H1 (cell line): ENCODE data around the gene LTN1. TPM values are rescaled to one million over a fixed set of nuclear protein-coding genes. Genes with fewer than 3 reads are reported as not detected.

Experiments
- CTCF ChIA-PET: fragments of 300-600 bp; sonication (Branson Sonifier 250); formaldehyde crosslinking; loops from one replicate; lab custom pipeline; 2021; ENCODE audit not compliant: partially characterized antibody; lab: Charles Lee
- POLR2A ChIA-PET: fragments of 300-600 bp; sonication (Branson Sonifier 250); formaldehyde crosslinking; loops from one replicate; lab custom pipeline; 2021; ENCODE audit warnings: inconsistent platforms; ENCODE audit not compliant: partially characterized antibody; lab: Charles Lee
- DNase-seq, 2 experiments: peaks; one replicate each; pipeline versions ENCODE4 v3.0.0 to v3.0.0-alpha.2; 2010 to 2022; ENCODE audit warnings: low spot score in 2 of 2, low read depth in 1 of 2, mixed read lengths in 1 of 2
- FAIRE-seq: peaks from 2 replicates; lab custom pipeline; 2011; peaks lifted over from hg19 to GRCh38; lab: Jason Lieb, UNC
- H2AFZ ChIP-seq: 2 replicates; pipeline ENCODE4 v1.8.1; 2012; ENCODE audit warnings: low read length, inconsistent platforms
- H2AK5ac ChIP-seq: 2 replicates; pipeline ENCODE4 v1.6.1; 2013; ENCODE audit warnings: low read depth, low read length
- H2BK120ac ChIP-seq: replicated peaks from 2 replicates; pipeline ENCODE3; 2013; ENCODE audit warnings: low read depth, low read length, inconsistent platforms
- H2BK12ac ChIP-seq: 2 replicates; pipeline ENCODE4 v1.6.1; 2013; ENCODE audit warnings: low read depth, low read length
- H2BK15ac ChIP-seq: 2 replicates; pipeline ENCODE4 v1.6.1; 2013; ENCODE audit warnings: low read length
- H2BK20ac ChIP-seq: 2 replicates; pipeline ENCODE4 v1.6.1; 2013; ENCODE audit warnings: low read length
- H2BK5ac ChIP-seq: 2 replicates; pipeline ENCODE4 v1.6.1; 2013; ENCODE audit warnings: low read depth, low read length
- H3K14ac ChIP-seq: 2 replicates; pipeline ENCODE4 v1.6.1; 2013; ENCODE audit warnings: inconsistent platforms; ENCODE audit not compliant: insufficient read length
- H3K18ac ChIP-seq: 2 replicates; pipeline ENCODE4 v1.6.1; 2013; ENCODE audit warnings: low read length; ENCODE audit errors: extremely low read depth
- H3K23ac ChIP-seq: 2 replicates; pipeline ENCODE4 v1.6.1; 2013; ENCODE audit warnings: inconsistent platforms; ENCODE audit not compliant: insufficient read length
- H3K23me2 ChIP-seq: 2 replicates; pipeline ENCODE4 v1.6.1; 2013; ENCODE audit warnings: low read depth, low read length
- H3K27ac ChIP-seq: 2 replicates; pipeline ENCODE4 v1.6.1; 2011; ENCODE audit warnings: low read depth, low read length, inconsistent platforms
- H3K27me3 ChIP-seq, 4 experiments: replicated peaks in 1 of 4; 1 replicate in 1 of 4; 2 replicates in 3 of 4; pipeline versions ENCODE4 v1.6.1 to v1.8.1; 2011 to 2013; ENCODE audit warnings: low read length in 3 of 4, mild to moderate bottlenecking in 3 of 4, inconsistent platforms in 2 of 4, mixed read lengths in 2 of 4, moderate library complexity in 1 of 4; ENCODE audit not compliant: control insufficient read depth in 3 of 4, insufficient read depth in 3 of 4; ENCODE audit errors: extremely low read depth in 1 of 4
- H3K36me3 ChIP-seq, 4 experiments: 2 replicates each; pipeline versions ENCODE4 v1.6.1 to v1.8.1; 2011 to 2013; ENCODE audit warnings: mild to moderate bottlenecking in 4 of 4, low read length in 3 of 4, moderate library complexity in 2 of 4, control low read depth in 1 of 4, inconsistent platforms in 1 of 4; ENCODE audit not compliant: insufficient read depth in 4 of 4, control insufficient read depth in 2 of 4
- H3K4ac ChIP-seq: replicated peaks from 2 replicates; pipeline ENCODE3; 2013; ENCODE audit warnings: low read length, low read depth, mixed read lengths, inconsistent platforms; ENCODE audit not compliant: insufficient read length
- H3K4me1 ChIP-seq, 4 experiments: replicated peaks in 1 of 4; 1 replicate in 1 of 4; 2 replicates in 3 of 4; pipeline versions ENCODE4 v1.6.1 to v1.8.1; 2011 to 2013; ENCODE audit warnings: low read length in 3 of 4, inconsistent platforms in 2 of 4, mixed read lengths in 1 of 4; ENCODE audit not compliant: insufficient read depth in 4 of 4, control insufficient read depth in 3 of 4
- H3K4me2 ChIP-seq, 2 experiments: 2 replicates each; pipeline versions ENCODE4 v1.6.1 to v1.8.1; 2011 to 2013; ENCODE audit warnings: low read depth in 2 of 2, low read length in 2 of 2, control low read depth in 1 of 2, inconsistent platforms in 1 of 2, mild to moderate bottlenecking in 1 of 2; ENCODE audit not compliant: insufficient read depth in 1 of 2
- H3K4me3 ChIP-seq, 4 experiments: fragments of 200-600, 300-600 bp in 1 of 4; sonication (generic), shearing (Covaris generic), sonication (Bioruptor Twin) in 1 of 4; 2 replicates each; pipeline versions ENCODE4 v1.5.1 to v1.8.1; 2011 to 2016; ENCODE audit warnings: low read length in 4 of 4, low read depth in 3 of 4, control low read depth in 2 of 4, inconsistent platforms in 2 of 4, mild to moderate bottlenecking in 2 of 4, mixed read lengths in 1 of 4, moderate library complexity in 1 of 4; ENCODE audit not compliant: insufficient read depth in 2 of 4; ENCODE audit errors: extremely low read depth in 1 of 4
- H3K56ac ChIP-seq: replicated peaks from 2 replicates; pipeline ENCODE3; 2013; ENCODE audit warnings: low read depth, mild to moderate bottlenecking, mixed read lengths, low read length, inconsistent platforms; ENCODE audit not compliant: insufficient read length
- H3K79me1 ChIP-seq: 2 replicates; pipeline ENCODE4 v1.6.1; 2013; ENCODE audit warnings: low read depth, low read length, control low read depth
- H3K79me2 ChIP-seq, 2 experiments: 2 replicates each; pipeline versions ENCODE4 v1.6.1 to v1.8.1; 2012 to 2013; ENCODE audit warnings: low read length in 2 of 2, mild to moderate bottlenecking in 2 of 2, inconsistent platforms in 1 of 2; ENCODE audit not compliant: insufficient read depth in 2 of 2, control insufficient read depth in 1 of 2
- H3K9ac ChIP-seq, 4 experiments: replicated peaks in 1 of 4; 1 replicate in 1 of 4; 2 replicates in 3 of 4; pipeline versions ENCODE4 v1.6.1 to v1.8.1; 2011 to 2013; ENCODE audit warnings: low read depth in 3 of 4, low read length in 3 of 4, control low read depth in 2 of 4, mild to moderate bottlenecking in 2 of 4, moderate library complexity in 2 of 4, inconsistent platforms in 1 of 4; ENCODE audit errors: extremely low read depth in 1 of 4
- H3K9me3 ChIP-seq, 2 experiments: 2 replicates each; pipeline versions ENCODE4 v1.6.1 to v1.8.1; 2012 to 2013; ENCODE audit warnings: mild to moderate bottlenecking in 2 of 2, moderate library complexity in 2 of 2, control low read depth in 1 of 2, inconsistent platforms in 1 of 2, low read depth in 1 of 2, low read length in 1 of 2, mixed read lengths in 1 of 2; ENCODE audit not compliant: insufficient read depth in 2 of 2
- H4K20me1 ChIP-seq, 2 experiments: replicated peaks in 1 of 2; 2 replicates each; pipeline versions ENCODE3 to v1.8.1; 2011 to 2013; ENCODE audit warnings: inconsistent platforms in 2 of 2, low read length in 2 of 2, mild to moderate bottlenecking in 1 of 2; ENCODE audit not compliant: insufficient read depth in 2 of 2, control insufficient read depth in 1 of 2
- H4K5ac ChIP-seq: 2 replicates; pipeline ENCODE4 v1.6.1; 2013; ENCODE audit warnings: low read length, low read depth, mixed read lengths, inconsistent platforms; ENCODE audit not compliant: insufficient read length
- H4K8ac ChIP-seq: 2 replicates; pipeline ENCODE4 v1.8.0; 2013; ENCODE audit warnings: mild to moderate bottlenecking, moderate library complexity, low read length, inconsistent platforms; ENCODE audit not compliant: insufficient read depth; ENCODE audit errors: extremely low read depth
- H4K91ac ChIP-seq: replicated peaks from 2 replicates; pipeline ENCODE3; 2013; ENCODE audit warnings: low read length, mixed read lengths, inconsistent platforms; ENCODE audit not compliant: insufficient read length
- BCL11A ChIP-seq, 2 experiments: IDR thresholded peaks; one replicate each; pipeline ENCODE4 v1.6.1; 2011; ENCODE audit warnings: low read depth in 2 of 2, low read length in 2 of 2, mild to moderate bottlenecking in 2 of 2
- CEBPB ChIP-seq: IDR thresholded peaks from 2 replicates; pipeline ENCODE4 v1.6.1; 2012; ENCODE audit warnings: low read depth, low read length
- CTBP2 ChIP-seq: IDR thresholded peaks from 2 replicates; pipeline ENCODE4 v1.7.0; 2011; ENCODE audit warnings: borderline replicate concordance, mild to moderate bottlenecking, moderate library complexity, mixed read lengths, low read length; ENCODE audit not compliant: insufficient read depth, insufficient read length
- SIRT6 ChIP-seq: IDR thresholded peaks from one replicate; pipeline ENCODE4 v1.7.1; 2012; ENCODE audit warnings: low read length, inconsistent platforms
- SP1 ChIP-seq: IDR thresholded peaks from 2 replicates; pipeline ENCODE4 v1.6.1; 2011; ENCODE audit warnings: low read depth, low read length
- TCF12 ChIP-seq: IDR thresholded peaks from 2 replicates; pipeline ENCODE4 v1.6.1; 2011; ENCODE audit warnings: low read depth, mild to moderate bottlenecking, low read length
- WGBS, 2 experiments: shearing (Covaris generic) in 1 of 2; methylation state at CpG; one replicate each; pipeline versions ENCODE4 v1.1.6 to v1.1.7; 2013 to 2015; ENCODE audit warnings: low lambda C conversion rate in 2 of 2, mixed read lengths in 2 of 2, inconsistent platforms in 1 of 2, low coverage in 1 of 2, missing lambda C conversion rate in 1 of 2; ENCODE audit not compliant: insufficient replicate concordance in 2 of 2, insufficient coverage in 1 of 2, insufficient read length in 1 of 2; ENCODE audit errors: extremely low coverage in 1 of 2, missing lambda C conversion rate in 1 of 2; 5-methylcytosine and 5-hydroxymethylcytosine counted together
- polyA plus RNA-seq, 7 experiments: library from polyadenylated mRNA; depleted of rRNA in 3 of 7; stranded (reverse) in 5 of 7; unstranded in 2 of 7; fragments of >200 nt in 5 of 7; fragments of 200-250 nt in 2 of 7; gene quantifications; 1 replicate in 5 of 7; 2 replicates in 1 of 7; 4 replicates in 1 of 7; pipeline versions ENCODE4 v1.2.1 to v1.2.3, GENCODE V29; 2011 to 2013; ENCODE audit warnings: missing spikeins in 2 of 7, mixed read lengths in 2 of 7
- total RNA-seq: library from RNA; stranded (reverse); fragmentation: NEBNext Ultra II Directional; extraction: Animal tissue kit (Norgen Biotek cat#: 25700); gene quantifications from 2 replicates; pipeline ENCODE4 v1.2.1, GENCODE V29; 2021

The LTN1 gene
- total and polyA plus RNA-seq, 2 of the 8 experiments (the other 6 are each of a cell fraction or from before 2014, with no cell fraction given), result 3.2 to 23.5 TPM

DNA sequence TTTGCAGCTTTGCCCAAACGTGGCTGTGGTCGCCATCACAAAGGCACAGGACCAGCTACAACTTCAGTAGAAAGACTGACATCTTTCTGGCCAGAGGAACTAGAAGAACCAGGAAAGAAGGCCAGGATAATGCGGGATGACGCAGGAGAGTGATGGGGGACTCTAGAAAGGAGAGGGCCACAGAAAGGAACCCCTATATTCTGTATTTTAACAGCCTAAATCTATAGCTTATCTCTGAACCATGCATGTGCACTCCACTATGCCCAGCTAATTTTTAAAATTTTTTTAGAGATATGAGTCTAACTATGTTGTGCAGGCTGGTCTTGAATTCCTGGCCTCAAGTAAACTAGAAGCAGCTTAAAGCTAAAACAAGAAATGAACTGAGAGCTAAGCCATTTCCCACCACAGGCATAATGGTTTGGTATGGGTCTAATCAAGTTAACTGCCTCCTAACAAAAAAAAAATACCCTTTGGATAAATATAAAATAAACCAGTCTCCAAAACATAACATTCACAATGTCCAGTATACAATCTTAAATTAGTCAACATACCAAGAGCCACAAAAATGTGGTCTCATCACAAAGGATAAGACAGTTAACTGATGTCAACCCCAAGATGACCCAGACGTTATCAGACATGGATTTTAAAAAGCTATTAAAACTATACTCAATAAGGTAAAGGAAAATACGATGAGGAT lies 18.0 kb downstream of the LTN1 start:
- Histone ChIP-seq H3K27ac (no peak overlapping the region), H2BK5ac (no peak overlapping the region)
- TF ChIP-seq CTBP2 (no peak), CEBPB (no peak), TCF12 (no peak), SIRT6 (no peak), BCL11A (IDR thresholded peaks at IDR 0.05; ENCODE audit: low read depth in 2 of 2, low read length in 2 of 2) (no peak), SP1 (no peak)
- TF ChIP-seq, all 59 proteins: peak for 0
- Histone ChIP-seq H3K4me3 (no peak overlapping the region), H4K8ac (peak overlapping the region; percentile 57; the same call in 1 of the 2 replicates), H3K9me3 (no peaks in the 10 kb centered on the region), H3K4me1 (no peaks in the 10 kb centered on the region), H3K79me2 (no peaks in the 10 kb centered on the region), H2BK15ac (no peak overlapping the region), H2BK12ac (no peak overlapping the region), H3K4ac (no peak overlapping the region), H3K79me1 (no peaks in the 10 kb centered on the region), H2AFZ (no peak overlapping the region), H3K27me3 (no peaks in the 10 kb centered on the region), H3K4me2 (no peak overlapping the region), H3K56ac (no peak overlapping the region), H3K9ac (no peak overlapping the region), H3K18ac (no peak overlapping the region), H4K91ac (no peak overlapping the region), H3K36me3 (peaks cover 0 to 19% (median 5%) of the 10 kb centered on the region in 4 experiments; a peak in 4 of 8 replicates), H3K14ac (no peak overlapping the region), H4K20me1 (no peaks in the 10 kb centered on the region), H2AK5ac (no peak overlapping the region), H3K23ac (no peak overlapping the region), H2BK20ac (no peak overlapping the region), H3K23me2 (no peaks in the 10 kb centered on the region), H4K5ac (no peak overlapping the region), H2BK120ac (no peak overlapping the region)
- DNase-seq, result no peak
- FAIRE-seq, result no peak
- ChIA-PET POLR2A (no interaction called here), CTCF (interaction anchor here (0.7 kb wide), 1 partner anchor 1681 kb away, joined by 3 read pairs; no protein-coding TSS in a partner anchor)
- 92% methylated on average over 6 of the region's 6 CpGs; no CpG with 5 or more reads in 1 of the 2 experiments for WGBS, 2 experiments
